GM18867 (cell line): Measurements from ENCODE around the gene STK32C.

Source experiments
- ATAC-seq: cut with Tn5 transposase; IDR thresholded peaks from one replicate; pipeline ENCODE4 v1.9.1; 2021; ENCODE audit warnings: mild to moderate bottlenecking, moderate library complexity; ENCODE audit not compliant: unreplicated experiment

Gene STK32C

DNA sequence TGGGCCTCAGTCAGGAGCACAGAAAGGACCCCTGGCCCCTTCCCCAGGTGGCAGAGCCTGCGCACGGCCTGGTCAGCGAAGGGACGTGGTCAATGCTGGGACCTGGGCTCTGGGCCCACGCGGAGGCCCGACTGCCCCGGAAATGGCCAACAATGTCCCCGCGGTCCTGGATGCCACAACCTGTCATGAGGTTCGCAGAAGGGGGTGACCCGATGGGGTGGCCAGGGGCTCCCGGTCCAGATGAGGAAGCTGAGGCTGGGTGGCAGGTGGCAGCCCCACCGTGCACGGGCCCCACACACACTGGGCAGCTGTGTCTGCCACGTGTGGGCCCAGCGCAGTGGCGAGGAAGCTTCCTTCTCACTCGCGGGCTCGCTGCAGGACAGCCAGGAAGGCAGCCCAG lies 71.6 kb downstream of the STK32C start:
- ATAC-seq, result no peak

DNA sequence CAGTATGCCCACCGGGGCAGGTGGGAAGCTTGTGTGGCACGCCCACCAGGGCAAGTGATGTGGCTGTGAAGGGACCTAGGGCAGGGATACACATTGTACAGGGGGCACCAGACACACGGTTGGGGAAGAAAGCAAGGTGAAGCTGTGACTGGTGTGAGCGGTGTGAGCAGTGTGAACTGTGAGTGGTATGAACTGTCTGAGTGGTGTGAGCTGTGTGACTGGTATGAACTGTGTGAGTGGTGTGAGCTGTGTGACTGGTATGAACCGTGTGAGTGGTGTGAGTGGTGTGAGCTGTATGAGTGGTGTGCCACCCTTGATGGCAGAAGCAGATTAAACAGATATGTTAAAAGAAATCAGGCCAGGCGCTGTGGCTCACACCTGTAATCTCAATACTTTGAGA lies 72.9 kb downstream of the STK32C start:
- no peak for ATAC-seq

DNA sequence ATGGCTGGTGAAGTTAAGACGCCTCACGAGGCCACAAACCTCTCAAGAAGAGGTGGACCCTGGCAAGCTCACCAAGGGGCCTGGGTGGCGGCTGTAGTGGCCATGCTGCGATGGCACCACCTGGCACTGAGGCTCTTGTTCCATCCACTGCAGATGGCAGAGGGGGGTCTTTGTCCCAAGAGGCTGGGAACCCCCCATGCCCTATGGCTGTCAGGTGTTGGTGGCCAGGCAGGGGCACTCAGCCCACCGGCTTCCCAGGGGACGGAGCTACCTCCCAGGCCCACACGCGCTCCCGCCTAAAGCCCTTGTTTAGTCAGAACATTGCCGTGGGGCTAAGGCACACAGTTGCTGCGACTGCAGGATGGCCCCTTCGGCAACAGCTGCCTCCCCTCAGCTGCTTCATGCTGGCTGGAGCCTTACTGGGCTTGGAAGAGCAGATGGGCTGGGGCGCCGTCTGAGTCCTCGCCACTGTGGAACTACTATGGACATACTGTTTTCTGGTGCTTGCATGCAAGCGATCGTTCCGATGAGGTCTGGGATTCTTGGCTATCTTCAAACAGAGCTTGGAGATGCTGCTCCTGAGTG lies 74.2 kb downstream of the STK32C start:
- no peak for ATAC-seq

DNA sequence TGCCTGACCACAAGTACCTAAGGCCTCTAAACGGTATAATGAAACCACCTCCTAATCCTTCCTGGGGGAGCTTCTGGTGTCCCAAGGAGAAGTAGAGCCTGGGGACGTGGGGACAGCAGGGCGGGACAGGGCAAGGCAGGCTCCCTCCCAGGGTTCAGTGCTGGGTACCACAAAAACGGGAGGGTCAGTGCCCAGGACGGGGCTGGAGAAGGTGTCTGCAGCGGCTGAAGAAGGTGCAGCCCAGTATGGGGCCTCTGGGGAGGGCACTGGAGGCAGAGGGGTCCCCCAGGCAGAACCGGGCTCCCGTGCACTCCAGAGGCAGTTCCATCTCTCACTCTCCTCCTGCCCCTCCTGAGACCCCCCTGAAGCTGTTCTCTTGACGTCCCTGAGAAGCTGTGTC lies 74.8 kb downstream of the STK32C start:
- no peak for ATAC-seq

DNA sequence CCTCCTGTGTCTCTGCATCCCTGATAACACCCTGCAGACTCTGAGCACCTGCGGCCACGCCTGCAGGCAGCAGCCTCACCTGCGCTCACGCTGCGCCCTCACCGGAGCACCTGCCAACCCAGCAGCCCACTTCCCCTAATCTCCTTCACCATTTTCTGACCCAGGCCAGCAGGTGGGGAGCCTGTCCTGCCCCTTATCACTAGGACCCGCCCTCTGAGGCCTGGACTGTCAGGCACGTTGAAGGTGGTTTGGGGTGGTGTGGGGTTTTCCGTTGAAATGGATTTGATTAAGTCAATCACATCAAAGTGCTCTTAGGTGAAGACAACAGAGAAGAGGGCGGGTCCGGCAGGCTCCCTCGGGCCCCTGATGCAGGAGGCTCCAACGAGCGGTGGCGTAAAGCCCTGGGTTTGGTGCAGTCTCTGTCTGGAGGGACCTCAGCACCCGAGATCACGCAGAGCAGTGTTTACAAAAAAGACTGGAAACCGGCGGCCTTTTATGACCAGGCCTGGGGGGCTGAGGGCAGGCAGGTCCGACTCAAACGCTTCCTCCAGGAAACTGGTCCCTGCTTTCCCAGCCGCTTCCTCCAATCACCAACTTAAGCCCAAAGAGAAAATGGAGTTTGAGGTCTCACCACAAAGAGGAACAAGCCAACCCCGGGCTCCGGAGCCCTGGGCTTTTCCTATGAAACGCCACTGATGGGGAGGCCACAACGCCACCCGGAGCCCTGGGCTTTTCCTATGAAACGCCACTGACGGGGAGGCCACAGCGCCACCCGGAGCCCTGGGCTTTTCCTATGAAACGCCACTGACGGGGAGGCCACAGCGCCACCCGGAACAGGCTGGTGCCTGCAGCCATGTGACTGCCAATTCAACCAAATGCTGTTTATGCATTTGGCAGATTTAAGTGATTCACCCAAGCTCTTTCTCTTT lies 75.5 kb downstream of the STK32C start:
- no peak for ATAC-seq

DNA sequence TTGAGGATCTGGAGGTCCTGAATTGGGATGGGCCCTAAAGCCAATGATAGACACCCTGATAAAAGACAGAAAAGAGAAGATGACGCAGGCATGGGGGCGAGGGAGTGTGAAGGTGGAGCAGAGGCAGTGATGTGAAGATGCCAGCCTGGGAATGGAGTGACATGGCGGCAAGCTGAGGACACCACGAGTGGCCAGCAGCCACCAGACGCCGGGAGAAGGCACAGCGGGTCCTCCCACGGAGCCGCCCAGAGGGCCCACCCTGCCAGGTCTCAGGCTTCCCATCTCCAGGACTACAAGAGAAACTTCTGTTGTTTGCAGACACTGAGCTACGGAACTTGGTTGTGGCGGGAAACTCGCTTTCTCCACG lies 76.1 kb downstream of the STK32C start:
- ATAC-seq, result no peak

DNA sequence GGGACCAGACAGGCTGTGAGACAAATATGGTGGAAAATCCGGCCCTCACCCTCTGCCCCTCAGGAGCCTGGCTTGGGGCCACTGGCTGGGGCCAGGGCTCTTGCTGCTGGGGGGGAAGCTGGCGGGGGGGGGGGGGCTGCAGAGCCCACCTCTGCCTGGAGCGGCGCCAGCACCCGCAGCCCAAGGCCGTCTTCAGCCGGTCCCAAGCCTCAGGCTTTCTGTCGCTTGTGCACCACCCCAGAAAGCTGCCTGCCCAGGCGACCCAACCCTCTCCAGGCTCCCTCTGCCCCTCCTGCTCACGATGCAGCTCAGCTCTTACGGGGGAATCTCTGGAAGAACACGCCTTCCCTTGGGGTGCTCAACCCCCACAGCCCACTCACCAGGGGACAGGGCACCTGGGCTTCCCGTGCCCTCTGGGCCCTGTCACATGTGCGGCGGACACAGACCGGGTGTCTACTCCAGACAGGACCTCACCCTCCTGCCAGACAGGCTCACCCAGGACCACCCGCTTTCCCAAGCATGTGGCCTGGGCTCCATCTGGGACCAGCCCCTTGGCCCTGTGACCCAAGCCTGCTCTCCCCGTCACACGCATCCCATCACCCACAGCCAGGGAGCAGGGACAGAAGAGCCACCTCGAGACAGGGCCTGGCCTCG lies 77.1 kb downstream of the STK32C start:
- ATAC-seq, result no peak

DNA sequence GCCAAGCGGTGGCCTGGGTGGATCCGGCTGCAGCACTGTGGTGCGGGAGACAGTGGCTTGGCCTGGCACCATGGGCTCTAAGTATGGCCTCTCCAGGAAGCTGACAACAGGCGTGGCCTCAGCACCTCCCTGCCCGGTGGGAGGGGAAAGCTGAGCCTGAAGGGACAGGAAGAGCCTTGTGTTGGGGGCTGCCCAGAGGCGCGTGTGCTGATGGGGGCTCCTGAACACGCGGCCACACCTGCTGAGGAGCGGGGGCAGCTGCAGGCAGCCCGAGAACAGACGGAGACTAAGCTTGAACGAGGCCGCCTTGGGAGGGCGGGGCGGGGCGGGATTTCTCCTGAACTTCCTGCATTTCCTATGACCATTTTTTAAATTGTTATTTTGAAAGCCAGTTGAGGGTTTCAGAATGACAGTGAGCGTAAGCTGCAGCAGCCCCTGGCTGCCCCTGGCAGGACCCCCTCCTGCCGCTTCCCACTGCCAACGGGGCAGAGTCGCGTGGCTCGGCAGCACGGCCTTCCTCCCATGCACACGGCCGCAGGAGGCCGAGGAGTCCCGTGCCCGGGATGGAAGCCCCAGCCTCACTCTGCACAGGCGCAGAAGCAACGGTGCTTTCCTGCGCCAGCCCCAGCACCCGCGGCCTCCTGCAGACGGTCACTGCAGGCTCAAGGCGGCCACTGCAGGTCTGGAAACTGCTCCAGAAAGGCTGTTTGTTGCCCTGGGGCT lies 77.8 kb downstream of the STK32C start:
- ATAC-seq, result no peak

DNA sequence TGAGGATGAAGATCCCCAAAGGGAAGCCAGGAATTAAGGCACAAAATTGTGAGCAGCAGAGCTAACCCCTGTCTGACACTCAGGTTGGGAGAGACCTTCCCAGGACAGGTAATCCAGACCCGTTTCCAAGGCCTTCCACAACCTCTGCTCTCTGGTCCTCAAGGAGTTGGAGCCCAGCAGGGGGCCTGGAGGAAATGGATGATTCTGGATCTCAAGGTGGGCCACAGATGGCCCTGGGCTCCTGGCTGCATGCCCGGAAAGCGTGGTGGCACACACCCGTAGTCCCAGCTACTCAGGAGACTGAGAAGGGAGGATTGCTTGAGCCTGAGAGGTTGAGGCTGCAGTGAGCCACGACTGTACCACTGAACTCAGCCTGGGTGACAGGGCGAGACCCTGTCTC lies 78.7 kb downstream of the STK32C start:
- no peak for ATAC-seq

DNA sequence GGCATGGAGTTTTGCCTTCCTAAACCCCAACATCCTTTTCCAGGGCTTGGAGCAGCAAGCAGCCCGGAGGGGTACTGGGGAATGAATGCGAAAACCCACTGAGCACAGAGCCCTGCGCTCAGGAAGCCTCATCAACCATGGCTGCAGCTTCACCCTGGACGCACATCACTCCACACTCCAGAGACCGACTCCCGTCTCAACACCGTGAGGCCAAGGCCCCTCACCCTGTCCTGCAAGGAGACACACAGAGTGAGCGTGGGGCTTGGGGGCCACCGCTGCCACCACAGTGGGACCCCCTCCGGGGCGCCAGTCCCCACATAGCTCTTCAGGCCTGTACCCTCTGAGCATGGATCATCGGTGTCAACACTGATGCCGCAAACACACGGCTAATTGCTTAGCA lies 79.1 kb downstream of the STK32C start:
- no peak for ATAC-seq

DNA sequence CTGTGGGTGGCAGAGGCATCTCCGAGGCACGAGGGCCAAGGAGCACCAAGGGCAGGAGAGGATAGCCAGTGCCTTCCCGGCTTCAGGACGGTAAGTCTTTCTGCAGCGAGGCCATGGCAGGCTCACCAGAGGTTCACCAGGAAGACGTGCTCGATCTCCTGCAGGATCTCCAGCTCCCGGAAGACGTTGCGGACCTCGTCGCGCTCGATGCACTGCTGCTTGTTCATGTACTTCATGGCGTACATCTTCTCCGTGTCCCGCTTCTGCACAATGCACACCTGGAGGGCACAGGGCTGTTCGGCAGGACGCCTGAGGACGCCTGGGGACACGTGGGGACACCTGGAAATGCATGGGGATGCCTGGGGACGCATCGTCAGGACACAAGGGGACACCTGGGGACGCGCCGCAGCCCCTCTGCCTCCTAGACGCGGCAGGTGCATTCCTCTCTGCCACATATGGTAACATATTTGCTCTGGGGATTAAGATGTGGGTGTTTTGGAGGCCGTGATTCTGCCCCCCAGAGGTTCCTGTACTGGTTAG lies 79.8 kb downstream of the STK32C start:
- ATAC-seq, result no peak

DNA sequence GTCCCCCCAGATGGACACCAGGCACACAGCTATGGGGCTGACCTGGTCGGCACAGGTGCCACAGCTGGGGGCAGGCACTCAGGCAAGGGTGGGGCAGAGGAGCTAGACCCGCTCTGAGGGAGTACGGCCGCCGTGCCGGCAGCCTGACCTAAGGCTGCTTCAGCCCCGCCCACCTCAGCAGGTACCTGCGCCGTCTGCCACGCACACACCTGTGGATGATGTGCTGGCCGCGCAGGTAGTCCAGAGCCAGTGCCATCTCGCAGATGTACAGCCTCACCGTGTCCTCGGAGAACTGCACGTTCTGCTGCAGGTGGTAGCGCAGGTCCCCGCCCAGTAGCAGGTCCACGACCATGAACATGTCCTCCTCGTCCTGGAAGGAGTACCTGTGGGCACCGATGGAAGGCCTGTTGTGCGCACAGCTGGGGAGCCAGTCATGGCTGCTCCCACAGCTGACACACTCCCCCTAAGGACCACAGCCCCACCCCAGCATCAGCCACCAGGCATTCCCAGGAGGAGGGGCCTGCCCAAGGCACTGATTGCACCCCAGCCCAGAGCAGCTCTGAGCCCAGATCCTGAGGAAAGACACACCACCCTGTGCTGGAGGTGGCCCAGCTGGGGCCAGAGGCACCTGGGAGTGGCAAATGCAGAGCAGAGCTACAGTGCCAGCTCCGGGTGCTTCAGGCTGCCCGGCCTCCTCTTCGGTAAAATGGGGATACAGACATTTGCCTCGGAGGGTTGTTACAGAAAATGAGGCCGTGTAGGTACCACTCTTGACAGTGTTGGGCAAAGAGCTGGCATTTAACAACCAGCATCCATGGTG lies 81.0 kb downstream of the STK32C start:
- no peak for ATAC-seq

DNA sequence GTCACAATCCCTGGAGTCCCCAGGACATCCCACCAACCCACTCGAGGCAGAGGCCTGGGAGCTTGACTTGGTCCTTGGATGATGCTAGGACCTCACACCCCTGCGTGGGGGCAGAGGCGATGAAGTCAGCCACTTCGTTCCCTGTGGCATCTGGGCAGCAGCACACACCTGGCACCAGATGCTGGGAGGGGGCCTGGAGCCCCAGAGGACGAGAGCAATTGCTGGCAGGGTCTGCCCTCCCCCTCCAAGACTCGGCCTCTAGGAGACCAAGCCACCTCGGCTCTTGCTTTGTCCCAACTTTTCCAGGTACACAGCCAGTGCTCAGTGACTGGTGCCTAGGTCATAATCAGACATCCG lies 81.9 kb downstream of the STK32C start:
- no peak for ATAC-seq

DNA sequence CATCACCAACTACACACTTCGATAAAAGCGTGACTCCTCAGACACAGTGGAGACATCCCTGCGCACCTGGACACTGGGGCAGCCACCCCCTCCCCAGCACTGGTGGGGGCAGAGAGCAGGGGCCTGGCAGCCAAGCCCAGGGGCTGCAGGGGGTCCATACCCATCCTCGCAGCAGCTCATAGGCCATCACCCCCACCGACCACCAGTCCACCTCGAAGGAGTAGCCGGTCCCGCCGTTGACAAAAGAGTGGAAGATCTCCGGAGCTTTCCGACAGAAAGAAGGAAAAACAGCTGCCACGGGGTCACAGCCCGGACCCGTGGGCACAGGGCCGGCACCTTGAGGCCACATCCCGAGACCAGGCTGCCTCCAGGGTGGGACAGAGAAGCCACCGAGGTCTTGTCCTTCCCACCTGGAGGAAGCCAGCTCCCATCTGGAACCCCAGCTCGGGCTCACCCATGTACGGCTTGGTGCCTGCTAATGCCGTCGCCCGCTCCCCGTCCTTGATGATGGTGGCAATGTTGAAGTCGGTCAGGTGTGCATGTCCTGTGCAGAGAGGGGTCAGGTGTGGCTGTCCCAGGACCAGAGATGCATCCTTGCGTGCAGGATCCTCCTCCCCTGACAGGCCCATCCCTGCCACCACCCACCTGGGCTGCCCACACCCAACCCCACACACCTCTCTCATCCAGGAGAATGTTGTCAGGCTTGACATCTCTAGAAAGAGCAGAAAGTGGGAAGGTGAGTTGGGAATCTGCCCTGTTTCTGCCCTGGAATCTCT lies 82.5 kb downstream of the STK32C start:
- no peak for ATAC-seq

DNA sequence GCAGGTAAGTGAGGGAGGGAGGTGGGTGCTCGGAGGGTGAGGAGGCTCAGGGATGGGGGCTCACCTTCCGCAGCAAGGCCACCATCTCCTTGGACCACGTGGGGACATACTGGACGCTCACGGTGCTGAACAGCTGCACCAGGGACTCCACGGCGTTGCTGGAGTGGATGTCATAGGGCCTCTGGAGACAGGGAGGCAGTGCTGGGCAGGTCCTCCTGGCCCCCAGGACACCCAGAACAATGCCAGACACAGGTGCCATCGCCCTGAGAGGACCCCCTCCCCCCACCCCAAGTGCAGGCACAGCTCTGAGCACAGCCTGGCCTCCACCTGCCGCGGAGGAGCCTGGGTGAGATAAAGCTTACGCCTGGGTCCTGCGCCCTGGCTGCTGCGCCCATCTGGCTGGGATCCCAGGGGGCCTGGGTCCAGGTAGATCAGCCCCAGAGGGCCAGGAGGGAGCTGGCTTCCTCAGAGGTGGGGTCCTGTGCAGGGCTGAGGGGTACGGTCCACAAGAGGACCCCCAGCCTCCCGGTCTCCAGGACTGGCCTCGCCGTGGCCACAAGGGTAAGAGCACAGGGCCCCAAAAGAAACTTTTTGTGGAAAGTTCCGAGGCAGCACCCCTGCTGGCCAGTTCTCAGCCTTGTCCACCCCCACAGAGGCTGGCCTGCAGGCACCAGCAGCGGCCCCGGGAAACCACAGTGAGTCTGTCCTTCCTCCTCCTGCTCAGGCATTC lies 83.2 kb downstream of the STK32C start:
- ATAC-seq, result no peak

DNA sequence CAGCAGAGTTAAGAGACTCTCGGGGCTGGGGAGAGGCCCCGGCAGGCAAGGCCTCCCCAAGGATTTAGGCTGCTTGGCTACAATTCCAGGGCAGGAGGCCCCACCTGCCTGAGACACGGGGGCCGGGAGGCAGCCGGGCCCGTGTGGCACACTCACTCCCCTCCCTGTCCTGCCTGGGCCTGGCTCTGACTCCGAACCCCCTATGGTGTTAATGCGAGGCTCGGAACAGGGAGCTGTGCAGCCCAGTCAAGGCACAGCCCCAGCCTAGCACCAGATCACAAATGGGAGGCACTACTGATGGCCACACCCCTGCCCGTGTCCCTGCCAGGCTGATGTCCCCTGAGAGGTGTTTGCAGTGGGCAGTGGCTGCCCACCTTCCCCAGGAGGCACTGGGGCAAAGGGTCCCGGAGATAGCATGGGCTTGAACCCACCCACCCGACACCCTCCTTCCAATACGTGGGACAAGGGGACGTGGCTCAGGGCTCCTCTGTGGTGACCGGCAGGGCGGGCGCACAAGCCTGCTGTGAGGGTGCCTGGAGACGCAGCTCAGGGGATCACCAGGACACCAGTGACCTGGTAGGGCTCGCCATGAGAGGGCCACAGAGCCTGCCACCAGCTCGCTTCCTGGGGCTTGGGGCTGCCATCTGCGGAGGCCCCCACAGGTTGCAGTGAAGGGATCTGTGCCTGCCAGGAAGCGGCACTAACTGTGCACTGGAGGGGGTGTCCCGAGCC lies 84.0 kb downstream of the STK32C start:
- no peak for ATAC-seq

DNA sequence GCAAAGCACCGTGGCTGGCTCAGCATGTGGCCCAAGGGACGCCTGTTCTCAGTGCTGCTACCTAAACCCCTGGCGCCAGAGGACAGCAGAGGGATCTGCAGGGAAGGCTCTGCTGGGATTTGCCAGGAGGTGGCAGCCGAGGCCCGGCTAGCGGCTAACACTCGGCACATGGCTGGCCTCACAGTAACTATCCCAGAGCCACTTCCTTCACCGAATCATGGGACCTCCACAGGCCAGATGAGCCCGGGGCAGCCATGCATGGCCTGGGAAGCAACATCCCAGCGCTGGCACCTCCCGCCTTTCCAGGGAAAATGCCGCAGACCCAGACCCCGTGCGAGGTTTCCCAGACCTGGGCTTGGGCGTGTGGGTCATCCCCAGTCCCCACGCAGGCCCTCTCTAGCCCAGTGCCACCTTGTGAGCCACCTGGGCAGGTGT lies 84.6 kb downstream of the STK32C start:
- ATAC-seq, result peak; percentile 92

DNA sequence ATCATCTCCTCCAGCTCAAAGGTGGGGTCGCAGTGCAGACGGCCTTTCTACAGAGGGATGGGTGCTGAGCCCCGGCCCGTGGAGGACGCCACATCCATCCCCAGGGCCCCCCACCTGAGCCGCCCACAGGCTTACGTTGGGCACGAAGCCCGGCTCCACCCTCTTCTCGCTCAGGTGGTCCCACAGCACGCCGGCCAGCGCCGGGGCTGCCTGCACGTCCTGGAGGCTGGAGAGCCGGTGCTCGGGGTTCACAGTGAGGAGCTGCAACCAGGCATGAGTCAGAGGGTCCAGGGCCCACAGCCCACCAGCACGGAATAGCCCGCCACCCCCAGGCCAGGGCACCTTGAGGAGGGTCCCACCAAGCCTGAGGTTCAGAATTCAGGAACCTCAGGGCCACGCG lies 85.0 kb downstream of the STK32C start:
- ATAC-seq, result no peak
